ENCODE data around the gene MBNL2.

Gene MBNL2

GRCh38 chr13:97306106-97306505 is 84.0 kb downstream of the MBNL2 start:
- DNase-seq, result no peak

GRCh38 chr13:97306645-97307044 is 84.5 kb downstream of the MBNL2 start:
- DNase-seq, result no peak

- DNase-seq, result no peak
These were observed 85.2 kb downstream of the MBNL2 start for GRCh38 chr13:97307118-97307881.

- no peak for DNase-seq
These were observed 85.9 kb downstream of the MBNL2 start for GRCh38 chr13:97307882-97308624.

GRCh38 chr13:97308735-97309429 is 86.7 kb downstream of the MBNL2 start:
- no peak for DNase-seq

- DNase-seq, result no peak
These were observed 88.8 kb downstream of the MBNL2 start for GRCh38 chr13:97310809-97311436.

GRCh38 chr13:97311956-97312355 is 89.8 kb downstream of the MBNL2 start:
- no peak for DNase-seq

GRCh38 chr13:97313551-97314260 is 91.6 kb downstream of the MBNL2 start:
- no peak for DNase-seq

- no peak for DNase-seq
These were observed 94.3 kb downstream of the MBNL2 start for GRCh38 chr13:97316390-97316789.

GRCh38 chr13:97317933-97318332 is 95.8 kb downstream of the MBNL2 start:
- DNase-seq, result no peak

- DNase-seq, result no peak
These were observed 96.4 kb downstream of the MBNL2 start for GRCh38 chr13:97318532-97318931.

- no peak for DNase-seq
These were observed 97.1 kb downstream of the MBNL2 start for GRCh38 chr13:97319113-97319720.

GRCh38 chr13:97321101-97321500 is 99.0 kb downstream of the MBNL2 start:
- DNase-seq, result no peak

GRCh38 chr13:97321616-97322321 is 99.6 kb downstream of the MBNL2 start:
- no peak for DNase-seq

- no peak for DNase-seq
These were observed 100.7 kb downstream of the MBNL2 start for GRCh38 chr13:97322740-97323342.

GRCh38 chr13:97324115-97324514 is 102.0 kb downstream of the MBNL2 start:
- no peak for DNase-seq

GRCh38 chr13:97325738-97326137 is 103.6 kb downstream of the MBNL2 start:
- no peak for DNase-seq

GRCh38 chr13:97327086-97327485 is 105.0 kb downstream of the MBNL2 start:
- no peak for DNase-seq

GRCh38 chr13:97327506-97328221 is 105.5 kb downstream of the MBNL2 start:
- no peak for DNase-seq

GRCh38 chr13:97328222-97328790 is 106.2 kb downstream of the MBNL2 start:
- no peak for DNase-seq

Data from NCI-H187 (cell line).